Left ventricle myocardium inferior (tissue), 1 donor: ENCODE results near the gene CRYL1. TPM values are rescaled to one million over a fixed set of nuclear protein-coding genes. Genes with fewer than 3 reads are reported as not detected.

Source experiments
- DNase-seq: peaks from one replicate; pipeline ENCODE4 v3.0.0-alpha.2; 2020
- H3K27ac ChIP-seq: fragments of 200-600 bp; replicated peaks from 2 replicates; pipeline ENCODE4 v1.8.0; 2021
- H3K27me3 ChIP-seq: fragments of 200-600 bp; 2 replicates; pipeline ENCODE4 v1.8.0; 2021; ENCODE audit warnings: low read depth
- H3K36me3 ChIP-seq: fragments of 200-600 bp; 2 replicates; pipeline ENCODE4 v1.8.0; 2021
- H3K4me1 ChIP-seq: fragments of 200-600 bp; 2 replicates; pipeline ENCODE4 v1.8.0; 2021
- H3K4me3 ChIP-seq: fragments of 200-600 bp; 2 replicates; pipeline ENCODE4 v1.8.0; 2021; ENCODE audit warnings: mild to moderate bottlenecking, moderate library complexity
- H3K9me3 ChIP-seq: fragments of 200-600 bp; replicated peaks from 2 replicates; pipeline ENCODE4 v1.8.0; 2021
- CTCF ChIP-seq: fragments of 200-600 bp; IDR thresholded peaks from 2 replicates; pipeline ENCODE4 v1.8.0; 2021; ENCODE audit warnings: antibody characterized with exemption, mild to moderate bottlenecking, borderline replicate concordance
- intact Hi-C: fragments of 100-400 bp; cut with micrococcal nuclease; formaldehyde crosslinking; loops from one replicate; pipeline ENCODE4 v1.11.0; 2022
- long read RNA-seq: library from polyadenylated mRNA; unstranded; transcript quantifications from one replicate; pipeline ENCODE4 v2.0.0, GENCODE V29; 2021
- total RNA-seq: library from RNA; stranded (reverse); fragmentation: NEBNext Ultra II Directional; extraction: Animal tissue kit (Norgen Biotek cat#: 25700); gene quantifications from one replicate; pipeline ENCODE4 v1.2.1, GENCODE V29; 2021
- donor health status: DM: no; HTN: yes; CAD: no; lungs with severe emphysema.

The CRYL1 gene, protein sequence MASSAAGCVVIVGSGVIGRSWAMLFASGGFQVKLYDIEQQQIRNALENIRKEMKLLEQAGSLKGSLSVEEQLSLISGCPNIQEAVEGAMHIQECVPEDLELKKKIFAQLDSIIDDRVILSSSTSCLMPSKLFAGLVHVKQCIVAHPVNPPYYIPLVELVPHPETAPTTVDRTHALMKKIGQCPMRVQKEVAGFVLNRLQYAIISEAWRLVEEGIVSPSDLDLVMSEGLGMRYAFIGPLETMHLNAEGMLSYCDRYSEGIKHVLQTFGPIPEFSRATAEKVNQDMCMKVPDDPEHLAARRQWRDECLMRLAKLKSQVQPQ
- total RNA-seq = 20.5 TPM
- long read RNA-seq, transcript CRYL1-201 (8 exons, 1,485 nt) = major isoform, 20 of 26 reads
- long read RNA-seq, partial matches to known transcripts = 1 of 26 reads
- long read RNA-seq, other reads (novel, unspliced or antisense) = 2 of 26 reads

DNA sequence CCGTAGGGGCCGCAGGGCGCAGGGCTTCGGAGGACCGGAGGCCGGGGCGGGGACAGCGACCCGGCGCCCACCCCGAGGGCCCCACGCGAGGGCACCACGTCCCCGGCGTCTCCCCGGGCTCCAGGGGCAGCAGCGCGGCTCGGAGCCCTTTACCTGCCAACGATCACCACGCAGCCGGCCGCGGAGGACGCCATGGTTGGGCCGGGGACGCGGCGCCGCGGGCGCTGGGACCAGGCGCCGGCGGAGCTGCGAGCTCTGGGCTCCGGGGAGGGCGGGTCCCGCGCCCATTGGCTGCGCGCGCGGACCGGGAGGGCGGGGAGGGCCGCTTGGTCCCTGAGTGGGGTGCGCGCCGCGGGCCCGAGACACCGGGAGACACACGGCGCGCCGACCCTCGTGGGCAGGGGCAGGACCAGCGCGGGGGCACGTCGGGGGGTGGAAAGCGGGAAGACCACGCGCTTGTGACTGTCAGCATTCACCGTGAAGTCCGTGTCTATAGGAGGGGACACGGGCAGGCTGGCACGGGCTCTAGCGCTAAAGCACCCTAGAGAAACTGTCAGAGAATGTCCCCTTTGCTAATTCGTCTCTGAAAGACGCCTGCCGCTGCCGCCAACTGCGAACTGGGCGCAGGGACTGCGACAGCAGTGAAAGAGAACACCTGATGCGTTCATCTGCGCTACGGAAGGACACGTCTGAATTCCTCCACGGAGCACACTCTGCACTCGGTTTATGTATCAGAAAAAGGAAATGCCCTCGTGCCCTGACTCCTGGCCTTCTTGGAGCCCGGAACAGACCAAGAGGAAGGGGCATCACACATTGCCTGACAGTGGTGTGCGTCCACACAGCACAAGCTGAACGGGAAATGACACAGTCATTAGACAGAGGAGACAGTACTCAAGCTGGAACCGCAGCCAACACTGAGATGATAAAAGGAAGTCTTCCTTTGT is at the start of gene CRYL1:
Gene CRYL1 (minus strand): TSS at position 257 of the 944 bp plus-strand sequence. CDS start 63 bp downstream, at position 194.
- Histone ChIP-seq H3K9me3 (no peaks in the 10 kb centered on the region), H3K4me1 (peaks cover 27% of the 10 kb centered on the region), H3K27me3 (no peaks in the 10 kb centered on the region), H3K36me3 (no peaks in the 10 kb centered on the region), H3K4me3 (peak within 1 kb of the TSS; percentile 84), H3K27ac (peak within 1 kb of the TSS; percentile 88)
- intact Hi-C loops = no loop called here
- DNase-seq = peak; percentile 89
- no peak for TF ChIP-seq CTCF

GRCh38 chr13:20573636-20574035 is 48.0 kb upstream of the CRYL1 start:
- Histone ChIP-seq H3K4me3 (no peak overlapping the region), H3K4me1 (no peaks in the 10 kb centered on the region), H3K27me3 (no peaks in the 10 kb centered on the region), H3K9me3 (peaks cover 22% of the 10 kb centered on the region), H3K27ac (no peak overlapping the region), H3K36me3 (peaks cover 35% of the 10 kb centered on the region)
- intact Hi-C loops = no loop called here
- no peak for DNase-seq
- no peak for TF ChIP-seq CTCF

- intact Hi-C loops = no loop called here
- no peak for DNase-seq
- H3K27me3 ChIP-seq = no peaks in the 10 kb centered on the region
- peaks cover 30% of the 10 kb centered on the region for H3K36me3 ChIP-seq
- H3K4me1 ChIP-seq = peaks cover 4% of the 10 kb centered on the region
- no peak overlapping the region for H3K27ac ChIP-seq
- H3K9me3 ChIP-seq = peaks cover 22% of the 10 kb centered on the region
- no peak for TF ChIP-seq CTCF
- H3K4me3 ChIP-seq = no peak overlapping the region
Measured at GRCh38 chr13:20573186-20573585, 47.5 kb upstream of the CRYL1 start.

GRCh38 chr13:20571676-20572075 is 46.0 kb upstream of the CRYL1 start:
- no peak for TF ChIP-seq CTCF
- Histone ChIP-seq H3K4me3 (no peak overlapping the region), H3K4me1 (peaks cover 15% of the 10 kb centered on the region), H3K27me3 (no peaks in the 10 kb centered on the region), H3K36me3 (peaks cover 19% of the 10 kb centered on the region), H3K27ac (no peak overlapping the region), H3K9me3 (peaks cover 9% of the 10 kb centered on the region)
- intact Hi-C loops = no loop called here
- no peak for DNase-seq

DNA sequence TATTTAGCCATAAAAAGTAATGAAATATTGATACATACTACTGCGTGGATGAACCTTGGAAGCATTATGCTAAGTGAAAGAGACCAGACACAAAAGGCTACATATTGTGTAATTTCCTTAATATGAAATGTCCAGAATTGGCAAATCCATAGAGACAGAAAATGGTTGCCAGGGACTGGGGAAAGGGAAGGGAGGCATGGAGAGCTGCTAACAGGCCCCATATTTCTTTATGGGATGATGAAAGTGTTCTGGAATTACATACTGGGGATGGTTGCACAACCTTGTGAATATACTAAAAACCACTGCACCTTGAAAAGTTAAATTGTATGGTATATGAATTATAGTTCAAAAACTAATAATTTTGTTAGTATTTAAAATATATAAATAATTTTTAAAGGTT is 44.9 kb upstream of the CRYL1 start:
- Histone ChIP-seq H3K27ac (no peak overlapping the region), H3K4me1 (peaks cover 22% of the 10 kb centered on the region), H3K36me3 (peaks cover 9% of the 10 kb centered on the region), H3K9me3 (peaks cover 5% of the 10 kb centered on the region), H3K4me3 (no peak overlapping the region), H3K27me3 (no peaks in the 10 kb centered on the region)
- intact Hi-C loops = no loop called here
- DNase-seq = no peak
- no peak for TF ChIP-seq CTCF
